Measurements from ENCODE around the gene FNIP2.
"Not testable (repeated sequence)": the region's sequence is repeated elsewhere in the genome, so short reads cannot be mapped to it uniquely, and the experiment has no call there.

The FNIP2 gene

DNA sequence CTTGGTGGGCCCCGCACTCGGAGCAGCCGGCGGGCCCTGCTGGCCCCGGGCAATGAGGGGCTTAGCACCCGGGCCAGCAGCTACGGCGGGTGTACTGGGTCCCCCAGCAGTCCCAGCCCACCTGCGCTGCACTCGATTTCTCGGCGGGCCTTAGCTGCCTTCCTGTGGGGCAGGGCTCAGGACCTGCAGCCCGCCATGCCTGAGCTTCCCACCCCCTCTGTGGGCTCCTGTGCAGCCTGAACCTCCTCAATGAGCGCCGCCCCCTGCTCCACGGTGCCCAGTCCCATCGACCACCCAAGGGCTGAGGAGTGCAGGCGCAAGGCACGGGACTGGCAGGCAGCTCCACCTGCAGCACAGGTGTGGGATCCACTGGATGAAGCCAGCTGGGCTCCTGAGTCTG, 158.9 kb downstream of the FNIP2 start:
- FAIRE-seq: not testable (repeated sequence)

DNA sequence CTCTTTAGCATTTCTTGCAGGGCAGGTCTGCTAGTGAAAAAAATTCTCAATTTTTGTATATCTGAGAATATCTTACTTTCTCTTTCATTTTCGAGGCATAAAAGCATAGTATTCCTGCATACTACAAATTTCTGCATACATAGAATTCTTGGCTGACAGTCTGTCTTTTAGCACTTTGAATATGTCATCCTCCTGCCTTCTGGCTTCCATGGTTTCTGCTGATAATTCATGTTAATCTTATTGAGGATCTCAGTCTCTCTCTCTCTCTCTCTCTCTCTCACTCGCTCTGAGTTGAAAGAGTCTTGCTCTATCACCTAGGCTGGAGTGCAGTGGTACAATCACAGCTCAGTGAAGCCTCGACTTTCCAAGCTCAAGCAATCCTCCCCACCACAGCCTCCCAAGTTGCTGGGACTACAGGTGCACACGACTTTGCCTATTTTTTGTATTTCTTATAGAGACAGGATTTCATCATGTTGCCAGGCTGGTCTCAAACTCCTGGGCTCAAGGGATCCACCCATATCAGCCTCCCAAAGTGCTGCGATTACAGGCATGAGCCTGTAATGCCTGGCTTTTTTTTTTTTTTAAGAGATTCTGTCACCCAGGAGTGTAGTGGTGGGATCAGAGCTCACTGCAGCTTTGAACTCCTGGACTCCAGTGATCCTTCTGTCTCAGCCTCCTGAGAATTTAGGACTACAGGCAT, 161.3 kb downstream of the FNIP2 start:
- no peak for FAIRE-seq

DNA sequence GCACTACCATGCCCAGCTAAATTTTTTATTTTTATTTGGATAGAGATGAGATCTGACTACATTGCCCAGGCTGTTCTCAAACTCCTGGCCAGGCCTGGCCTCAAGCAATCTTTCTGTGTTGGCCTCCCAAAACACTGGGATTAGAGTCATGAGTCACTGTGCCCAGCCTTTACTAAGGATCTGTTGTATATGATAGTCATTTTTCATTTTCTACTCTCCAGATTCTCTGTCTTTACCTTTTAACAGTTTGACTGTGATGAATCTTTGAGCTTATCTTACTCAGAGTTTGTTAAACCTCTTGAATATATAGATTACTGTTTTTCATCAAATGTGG, 161.8 kb downstream of the FNIP2 start:
- FAIRE-seq: no peak

DNA sequence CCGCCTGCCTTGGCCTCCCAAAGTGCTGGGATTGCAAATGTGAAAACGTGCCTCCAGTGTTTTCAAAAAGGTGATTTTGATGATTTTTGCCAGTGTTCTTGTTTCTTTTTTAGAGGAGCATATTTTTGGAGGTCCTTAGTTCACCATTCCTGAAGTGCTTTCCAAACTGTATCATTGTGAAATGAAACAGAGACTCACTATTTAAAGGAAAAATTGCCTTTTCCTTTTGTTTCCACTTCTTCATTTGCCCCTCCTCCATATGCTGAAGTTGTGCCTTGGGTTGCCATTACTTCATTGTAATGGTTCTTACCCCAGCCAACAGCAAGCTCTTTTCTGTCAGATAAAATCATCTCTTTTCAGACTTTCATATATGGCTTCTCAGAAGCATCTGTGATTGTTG, 164.4 kb downstream of the FNIP2 start:
- FAIRE-seq: no peak

DNA sequence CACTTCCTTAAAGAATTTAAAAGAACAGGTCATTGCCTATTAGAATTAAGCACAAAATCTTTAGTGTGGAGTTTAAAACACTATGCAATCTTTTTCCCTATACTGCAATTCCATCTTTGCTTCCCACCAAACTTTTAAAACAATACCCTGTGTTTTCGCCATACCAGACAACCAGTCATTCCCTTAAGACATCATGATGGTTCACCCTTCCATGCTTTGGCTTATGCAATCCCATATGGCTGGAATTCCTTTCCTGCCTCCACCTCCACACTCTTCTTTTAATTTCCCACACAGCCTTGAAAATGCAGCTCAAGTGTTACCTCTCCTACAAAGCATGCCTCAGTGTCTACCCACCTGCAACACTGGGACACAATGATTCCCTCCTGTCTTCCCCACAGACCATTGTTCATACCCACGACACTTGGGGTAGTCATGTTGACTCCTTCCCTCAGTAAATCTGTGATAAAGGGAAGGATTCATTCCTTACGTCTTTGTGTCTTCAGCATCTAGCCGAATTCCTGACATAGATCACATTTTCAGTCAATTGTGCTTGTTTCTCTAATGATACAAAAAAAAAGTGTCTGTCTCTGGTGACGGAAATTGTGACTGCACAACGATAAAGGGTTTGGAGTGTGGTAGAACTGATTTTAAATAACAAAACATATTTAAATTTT, 166.3 kb downstream of the FNIP2 start:
- no peak for FAIRE-seq

DNA sequence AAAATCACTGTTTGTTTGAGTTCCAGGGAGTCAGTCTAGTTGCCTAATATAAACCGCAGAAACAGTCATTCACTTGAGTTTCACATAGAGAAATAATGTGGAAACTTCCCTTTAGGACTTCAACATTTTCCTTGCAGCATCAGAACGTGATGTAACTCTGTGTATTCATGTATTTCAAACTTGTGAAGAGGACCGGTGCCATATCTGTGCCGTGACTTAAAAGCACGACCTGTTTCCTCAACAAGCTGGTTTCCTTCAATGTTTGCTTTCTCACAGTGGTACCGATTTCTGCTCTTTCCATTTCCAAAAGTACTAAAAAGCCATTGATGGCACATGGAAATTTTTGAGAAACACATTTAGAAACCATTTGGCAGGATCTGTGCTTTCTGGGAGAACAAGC, 167.4 kb downstream of the FNIP2 start:
- FAIRE-seq: no peak

DNA sequence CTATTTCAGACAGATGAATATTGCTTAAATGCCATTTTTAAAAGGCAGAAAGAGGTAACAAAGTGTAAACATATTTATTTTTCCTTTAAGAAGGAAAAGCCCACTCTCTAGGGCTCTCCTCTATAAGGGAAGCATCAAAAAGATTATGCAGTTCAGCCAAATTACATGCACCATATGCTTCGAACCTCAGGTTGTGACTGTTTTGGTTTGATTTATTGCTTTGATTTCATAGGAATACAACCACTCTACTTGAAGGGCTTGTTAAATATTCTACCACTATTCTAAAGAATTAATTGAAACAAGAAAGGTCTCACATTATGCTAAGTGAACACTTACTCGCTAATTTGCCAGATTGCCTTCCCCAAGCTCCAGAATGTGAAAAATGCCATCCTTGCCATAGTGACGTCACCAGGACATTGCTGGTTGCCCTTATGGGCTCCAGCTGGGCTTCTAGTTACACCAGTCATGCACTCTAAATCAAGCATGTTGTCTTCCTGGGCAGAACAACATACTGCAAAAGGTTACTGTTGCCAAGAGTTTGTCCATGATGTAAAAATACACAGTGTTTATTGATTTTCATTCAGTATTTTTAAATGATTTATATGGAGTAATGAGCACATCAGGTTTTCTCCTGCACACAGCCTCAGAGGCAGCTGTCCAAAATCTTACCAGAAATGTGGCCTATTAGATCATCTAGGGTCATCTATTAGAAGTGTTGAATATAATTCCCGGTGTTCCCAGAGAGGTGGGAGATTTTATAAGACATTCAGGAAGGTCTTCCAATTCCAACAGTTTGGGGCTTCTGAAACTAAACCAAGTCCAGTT, 169.6 kb downstream of the FNIP2 start:
- no peak for FAIRE-seq

DNA sequence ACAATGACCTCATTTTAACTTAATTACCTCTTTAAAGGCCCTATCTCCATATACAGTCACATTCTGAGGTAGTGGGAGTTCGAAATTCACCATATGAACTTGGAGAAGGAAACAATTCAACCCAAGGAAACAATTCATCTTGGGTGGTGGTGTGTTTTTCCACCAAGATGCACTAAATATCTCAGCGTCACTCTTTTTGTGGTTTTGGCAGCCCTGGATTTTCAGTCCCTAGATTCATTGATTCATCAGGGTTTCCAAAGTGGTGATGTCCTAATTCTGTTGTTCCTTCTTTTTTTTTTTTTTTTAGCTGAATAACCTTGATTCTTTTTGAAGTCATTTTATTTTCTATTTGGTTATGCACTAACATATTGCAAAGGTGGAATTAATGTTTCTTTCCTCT, 171.4 kb downstream of the FNIP2 start:
- FAIRE-seq: no peak

DNA sequence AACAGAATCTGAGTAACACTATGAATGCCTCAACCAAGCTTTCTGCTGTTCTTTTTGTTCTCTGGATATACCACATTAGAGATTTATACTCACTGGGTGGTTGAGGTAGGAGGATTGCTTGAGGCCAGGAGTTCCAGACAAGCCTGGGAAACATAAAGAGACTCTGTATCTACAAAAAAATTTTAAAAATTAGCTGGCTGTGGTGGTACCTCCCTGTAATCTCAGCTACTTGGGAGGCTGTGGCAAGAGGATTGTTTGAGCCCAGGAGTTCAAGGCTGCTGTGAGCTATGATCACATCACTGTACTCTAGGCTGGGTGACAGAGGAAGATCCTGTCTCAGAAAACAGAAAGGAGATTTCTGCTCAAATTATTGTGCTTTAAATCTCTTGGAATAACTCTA, 172.5 kb downstream of the FNIP2 start:
- no peak for FAIRE-seq

DNA sequence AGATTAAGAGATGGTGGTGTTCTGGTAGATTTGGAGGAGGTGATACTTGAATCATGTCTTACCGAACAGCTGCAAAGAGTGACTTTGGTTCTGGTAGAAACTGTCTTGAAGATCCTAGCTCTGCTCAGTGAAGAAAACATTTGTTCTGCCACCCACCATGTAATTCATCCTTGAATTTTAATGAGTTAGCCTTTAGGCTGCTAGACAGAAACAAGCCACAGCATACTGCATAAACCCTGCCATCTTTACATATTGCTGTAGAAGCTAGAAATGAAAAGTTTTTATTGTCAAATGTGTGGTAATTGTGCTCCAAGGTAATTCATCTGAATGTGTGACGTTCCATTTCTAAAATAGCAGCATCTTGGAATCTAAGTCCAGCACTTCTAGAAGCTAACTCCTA, 173.1 kb downstream of the FNIP2 start:
- FAIRE-seq: no peak

DNA sequence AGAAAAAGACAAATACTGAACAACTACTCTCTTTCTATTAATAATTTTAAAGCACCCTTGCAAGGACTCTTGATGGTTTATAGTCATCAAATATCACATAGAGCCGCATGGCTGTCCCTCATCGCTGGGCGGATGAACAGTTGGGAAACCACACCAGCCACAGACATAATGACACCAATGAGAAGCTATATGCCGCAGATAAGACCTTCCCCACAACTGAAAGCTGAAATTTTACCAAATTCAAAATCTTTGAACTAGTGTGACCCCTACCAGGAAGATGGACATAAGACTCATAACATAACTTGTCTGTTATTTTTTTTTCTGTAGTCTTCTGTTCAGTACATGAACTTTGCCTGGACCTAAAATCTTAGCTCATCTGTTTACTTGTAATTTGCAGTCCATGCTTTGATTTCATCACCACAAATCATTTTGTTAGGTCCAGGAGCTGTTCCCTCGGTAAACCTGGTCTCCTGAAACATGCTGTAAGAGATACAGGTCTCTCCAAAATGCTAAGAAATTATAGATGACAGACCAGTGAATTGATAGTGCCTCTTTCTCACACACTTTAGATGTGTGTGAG, 176.8 kb downstream of the FNIP2 start:
- no peak for FAIRE-seq

DNA sequence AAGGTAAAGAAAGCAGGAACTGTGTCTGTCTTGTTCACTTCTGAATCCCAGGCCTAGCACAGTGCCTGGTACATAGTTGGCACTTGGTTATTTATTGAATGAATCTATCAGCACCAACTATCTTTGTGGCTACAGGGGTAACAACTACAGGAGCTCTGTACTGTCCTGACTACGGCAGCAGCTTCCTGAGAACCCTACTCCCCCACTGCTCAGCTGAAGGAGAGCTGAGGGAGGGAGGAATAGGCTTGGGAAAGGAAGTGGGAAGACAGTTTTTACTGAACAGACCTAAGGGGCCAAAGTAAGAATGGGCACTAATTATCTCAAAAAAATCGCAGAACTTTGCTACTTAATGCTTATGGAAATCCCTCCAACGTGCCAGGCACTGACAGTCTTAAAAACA, 178.0 kb downstream of the FNIP2 start:
- FAIRE-seq: no peak

DNA sequence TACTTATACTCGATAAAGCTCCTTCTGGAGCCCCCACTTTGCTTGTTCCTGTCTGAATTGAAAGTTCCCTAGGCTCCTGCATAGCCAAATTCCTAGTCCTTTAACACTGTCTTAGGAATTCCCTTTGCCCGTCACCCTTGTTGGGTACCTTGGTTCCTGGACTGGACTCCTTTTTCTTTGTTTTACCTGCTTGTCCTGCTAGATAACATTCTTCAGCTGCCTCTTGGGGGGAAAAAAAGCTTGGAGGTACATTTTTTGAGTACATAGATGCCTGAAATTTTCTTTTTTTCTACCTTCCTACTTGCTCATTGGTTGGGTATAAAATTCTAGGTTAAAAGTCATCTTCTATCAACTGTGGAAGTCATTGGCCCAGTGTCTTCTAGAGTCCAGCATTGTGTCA, 179.2 kb downstream of the FNIP2 start:
- FAIRE-seq: no peak

DNA sequence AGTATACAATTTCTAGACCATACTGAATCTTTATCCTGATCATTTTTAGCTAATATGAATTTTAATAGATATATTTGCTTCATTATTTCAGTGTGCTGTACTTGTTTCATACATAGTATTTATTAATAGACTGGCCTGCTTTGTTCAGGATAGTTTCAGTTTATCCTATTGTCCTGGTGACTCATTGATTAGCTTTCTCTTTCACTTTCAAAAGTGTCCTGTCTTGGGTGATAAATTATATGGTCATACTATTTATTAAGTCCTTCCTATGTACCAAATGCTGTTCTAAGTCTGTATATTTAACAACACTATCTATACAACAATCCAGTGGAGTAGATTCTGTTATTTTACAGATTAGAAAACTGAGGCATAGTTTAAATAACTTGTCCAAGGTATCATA, 180.3 kb downstream of the FNIP2 start:
- FAIRE-seq: no peak

DNA sequence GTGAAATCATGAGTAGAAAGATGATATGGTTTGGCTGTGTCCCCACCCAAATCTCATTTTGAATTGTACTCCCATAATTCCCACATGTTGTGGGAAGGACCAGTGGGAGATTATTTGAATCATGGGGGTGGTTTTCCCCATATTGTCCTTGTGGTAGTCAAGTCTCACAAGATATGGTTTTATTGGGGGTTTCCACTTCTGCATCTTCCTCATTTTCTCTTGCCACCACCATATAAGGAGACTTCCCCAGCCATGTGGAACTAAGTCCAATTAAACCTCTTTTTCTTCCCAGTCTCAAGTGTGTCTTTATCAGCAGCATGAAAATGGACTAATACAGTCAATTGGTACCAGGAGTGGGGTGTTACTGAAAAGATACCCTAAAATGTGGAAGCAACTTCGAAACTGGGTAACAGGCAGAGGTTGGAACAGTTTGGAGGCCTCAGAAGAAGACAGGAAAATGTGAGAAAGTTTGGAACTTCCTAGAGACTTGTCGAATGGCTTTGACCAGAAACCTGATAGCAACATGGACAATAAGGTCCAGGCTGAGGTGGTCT, 183.5 kb downstream of the FNIP2 start:
- not testable (repeated sequence) for FAIRE-seq

DNA sequence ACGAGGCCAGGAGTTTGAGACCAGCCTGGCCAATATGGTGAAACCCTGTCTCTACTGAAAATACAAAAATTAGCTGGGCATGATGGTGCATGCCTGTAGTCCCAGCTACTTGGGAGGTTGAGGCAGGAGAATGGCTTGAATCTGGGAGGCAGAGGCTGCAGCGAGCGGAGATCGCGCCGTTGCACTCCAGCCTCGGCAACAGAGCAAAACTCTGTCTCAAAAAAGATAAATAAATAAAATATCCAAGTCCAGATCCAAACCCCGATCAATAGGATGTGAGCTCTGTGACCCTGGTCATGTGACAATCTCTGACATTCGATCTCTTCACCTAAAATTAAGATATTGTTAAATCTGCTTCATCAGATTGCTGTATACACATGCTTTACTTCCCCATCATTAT, 187.5 kb downstream of the FNIP2 start:
- FAIRE-seq: not testable (repeated sequence)

DNA sequence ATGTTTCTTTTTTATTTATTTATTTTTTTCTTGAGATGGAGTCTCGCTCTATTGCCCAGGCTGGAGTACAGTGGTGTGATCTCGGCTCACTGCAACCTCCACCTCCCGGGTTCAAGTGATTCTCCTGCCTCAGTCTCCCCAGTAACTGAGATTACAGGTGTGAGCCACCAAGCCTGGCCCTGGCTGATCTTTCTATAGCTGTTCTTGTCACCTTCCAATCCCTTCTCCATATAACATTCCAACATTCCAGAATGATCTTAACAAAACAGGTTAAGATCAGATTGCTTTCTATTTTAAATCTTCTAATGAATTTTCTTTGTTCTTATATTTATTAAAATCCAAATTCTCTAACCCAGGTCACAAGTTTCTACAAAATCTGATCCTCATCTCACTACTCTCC, 188.1 kb downstream of the FNIP2 start:
- FAIRE-seq: not testable (repeated sequence)
